GM19468 (cell line): ENCODE data around the gene DENND1A.
"Not testable (repeated sequence)": the region's sequence is repeated elsewhere in the genome, so short reads cannot be mapped to it uniquely, and the experiment has no call there.

Source experiments
- ATAC-seq: cut with Tn5 transposase; IDR thresholded peaks from one replicate; pipeline ENCODE4 v1.9.1; 2021; ENCODE audit warnings: mild to moderate bottlenecking, moderate library complexity, moderate number of reproducible peaks; ENCODE audit not compliant: unreplicated experiment; ENCODE audit errors: extremely low read depth

The DENND1A gene

GRCh38 chr9:123639743-123640142 lies 290.2 kb downstream of the DENND1A start:
- ATAC-seq, result no peak

- ATAC-seq, result no peak
These were observed 291.8 kb downstream of the DENND1A start for GRCh38 chr9:123637945-123638634.

- ATAC-seq, result no peak
These were observed 292.4 kb downstream of the DENND1A start for GRCh38 chr9:123637606-123637944.

- not testable (repeated sequence) for ATAC-seq
These were observed 293.1 kb downstream of the DENND1A start for GRCh38 chr9:123636805-123637204.

GRCh38 chr9:123631862-123632261 lies 298.1 kb downstream of the DENND1A start:
- no peak for ATAC-seq

- ATAC-seq, result no peak
These were observed 299.7 kb downstream of the DENND1A start for GRCh38 chr9:123630233-123630632.

GRCh38 chr9:123629531-123629930 lies 300.4 kb downstream of the DENND1A start:
- ATAC-seq, result no peak

GRCh38 chr9:123622711-123623241 lies 307.1 kb downstream of the DENND1A start:
- no peak for ATAC-seq

- no peak for ATAC-seq
These were observed 309.7 kb downstream of the DENND1A start for GRCh38 chr9:123620239-123620638.

GRCh38 chr9:123617952-123618678 lies 311.8 kb downstream of the DENND1A start:
- no peak for ATAC-seq

- ATAC-seq, result no peak
These were observed 312.6 kb downstream of the DENND1A start for GRCh38 chr9:123617286-123617685.

GRCh38 chr9:123616707-123617106 lies 313.2 kb downstream of the DENND1A start:
- ATAC-seq, result no peak

- ATAC-seq, result no peak
These were observed 314.5 kb downstream of the DENND1A start for GRCh38 chr9:123615381-123615780.

- ATAC-seq, result no peak
These were observed 315.3 kb downstream of the DENND1A start for GRCh38 chr9:123614306-123615263.

GRCh38 chr9:123611226-123611625 lies 318.7 kb downstream of the DENND1A start:
- no peak for ATAC-seq

GRCh38 chr9:123609844-123610243 lies 320.1 kb downstream of the DENND1A start:
- no peak for ATAC-seq

- peak; percentile 81 for ATAC-seq
These were observed 321.8 kb downstream of the DENND1A start for GRCh38 chr9:123608104-123608503.

GRCh38 chr9:123607479-123607878 lies 322.4 kb downstream of the DENND1A start:
- no peak for ATAC-seq

GRCh38 chr9:123606141-123606540 lies 323.8 kb downstream of the DENND1A start:
- no peak for ATAC-seq

GRCh38 chr9:123605286-123605685 lies 324.6 kb downstream of the DENND1A start:
- no peak for ATAC-seq
